ENCODE results near the gene RAB1A. TPM values are rescaled to one million over a fixed set of nuclear protein-coding genes. Genes with fewer than 3 reads are reported as not detected.

RAB1A gene
- total RNA-seq, 4 donors from 2014 or later, result 67.7 to 89.4 (median 79.5) TPM

DNA sequence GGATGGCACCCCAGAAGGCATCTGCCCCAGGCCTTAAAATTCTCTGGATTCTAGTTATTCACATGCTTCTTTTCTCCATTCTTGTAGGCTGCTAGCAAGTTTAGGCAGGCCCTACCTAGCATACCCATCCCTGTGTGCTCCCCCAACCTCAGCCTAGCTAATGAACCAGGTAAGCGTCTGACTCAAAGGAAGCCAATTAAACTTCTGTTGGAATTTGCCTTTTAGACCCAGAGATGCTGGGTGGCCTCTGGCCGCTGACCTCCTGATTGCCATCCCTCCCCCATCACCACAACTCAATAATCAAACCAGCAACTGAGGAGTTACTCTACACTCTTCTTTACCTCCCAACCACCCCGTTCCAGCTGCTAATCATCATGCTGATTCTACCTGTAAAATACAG, 92.7 kb downstream of the RAB1A start:
- H3K36me3 ChIP-seq, result no peaks in the 10 kb centered on the region
- WGBS, 2 donors (ENCODE audit: low coverage in 1 of 2), result 77% methylated on average over 3 of the region's 3 CpGs; no CpG with 5 or more reads in 1 of the 2 donors
- TF ChIP-seq POLR2A (IDR thresholded peaks at IDR 0.05), result no peak
- no peak overlapping the region for H3K27ac ChIP-seq
- H3K27me3 ChIP-seq, result no peaks in the 10 kb centered on the region
- no peaks in the 10 kb centered on the region for H3K9me3 ChIP-seq
- ATAC-seq, result no peak
- H3K4me3 ChIP-seq, result no peak overlapping the region
- H3K4me1 ChIP-seq, result peaks cover 0 to 4% (median 0%) of the 10 kb centered on the region in 3 donors

Small RNA genes within 50 kb of the gene (small RNA-seq; reads per million reads assigned to genes)
- 0 reads per million in 4 donors for gene RF00090

Other genes starting within 250 kb of the RAB1A start
- 10 to 100 TPM in 3 of 4 donors, 1 to 10 TPM in 1; 9.0 to 13.8 (median 11.3) TPM for gene SLC1A4, start 140.7 kb downstream of the RAB1A start, total RNA-seq
- gene CEP68, start 73.7 kb downstream of the RAB1A start, total RNA-seq, result 10 to 100 TPM; 26.3 to 48.9 (median 30.3) TPM
- 100 to 1,000 TPM in 3 of 4 donors, 10 to 100 TPM in 1; 90.3 to 126 (median 109) TPM for gene ACTR2, start 97.7 kb upstream of the RAB1A start, total RNA-seq

All from gastroesophageal sphincter (tissue), 4 donors.